GM12892 (cell line): ENCODE results near the gene KRTAP10-4.

ENCODE experiments used
- POLR2A ChIP-seq: IDR thresholded peaks from 2 replicates; pipeline ENCODE4 v1.6.1; 2011; ENCODE audit warnings: low read depth, low read length, control low read depth
- POLR2AphosphoS5 ChIP-seq: IDR thresholded peaks from 2 replicates; pipeline ENCODE4 v1.6.1; 2011; ENCODE audit warnings: low read depth, low read length, control low read depth

- TF ChIP-seq POLR2A (no peak), POLR2AphosphoS5 (no peak)
Measured at GRCh38 chr21:44571844-44572782, 1.4 kb upstream of the KRTAP10-4 start.
